Endothelial cell of umbilical vein (primary cell): ENCODE data around the gene SETBP1.

ENCODE experiments used
- CTCF ChIP-seq, 2 donors: IDR thresholded peaks; 1 replicate in 1 of 2; 2 replicates in 1 of 2; pipeline ENCODE4 v1.5.1; 2011; ENCODE audit warnings: low read length in 2 of 2, mild to moderate bottlenecking in 2 of 2, moderate library complexity in 2 of 2, control low read depth in 1 of 2, inconsistent platforms in 1 of 2, low read depth in 1 of 2; ENCODE audit not compliant: insufficient read depth in 1 of 2; ENCODE audit errors: extremely low read depth in 1 of 2
- EZH2 ChIP-seq: IDR thresholded peaks from 2 replicates; pipeline ENCODE4 v1.6.1; 2012; ENCODE audit warnings: borderline replicate concordance, low read depth, mild to moderate bottlenecking, moderate library complexity, low read length, inconsistent platforms; ENCODE audit not compliant: severe bottlenecking

- TF ChIP-seq CTCF (IDR thresholded peaks at IDR 0.05; ENCODE audit: extremely low read depth in 1 of 2, insufficient read depth in 1 of 2, low read depth in 1 of 2, low read length in 2 of 2) (no peak), EZH2 (no peak)
Measured at GRCh38 chr18:45055811-45056210, 375.1 kb downstream of the SETBP1 start.
